Measurements from ENCODE around the gene LPP.
A peak's percentile ranks its signal among the peaks of the same experiment; 100 is the strongest.

LPP gene

GRCh38 chr3:188339410-188340295, 185.7 kb downstream of the LPP start:
- DNase-seq, result no peak

- no peak for DNase-seq
Measured at GRCh38 chr3:188341501-188341900, 187.5 kb downstream of the LPP start.

- DNase-seq, result no peak
Measured at GRCh38 chr3:188342991-188343732, 189.2 kb downstream of the LPP start.

- no peak for DNase-seq
Measured at GRCh38 chr3:188343894-188344293, 189.9 kb downstream of the LPP start.

GRCh38 chr3:188345223-188345622, 191.3 kb downstream of the LPP start:
- DNase-seq, result peak; percentile 69

GRCh38 chr3:188348435-188349244, 194.7 kb downstream of the LPP start:
- DNase-seq, result peak; percentile 98

- peak; percentile 53 for DNase-seq
Measured at GRCh38 chr3:188349351-188349901, 195.5 kb downstream of the LPP start.

- DNase-seq, result no peak
Measured at GRCh38 chr3:188349933-188350332, 196.0 kb downstream of the LPP start.

GRCh38 chr3:188350961-188351360, 197.0 kb downstream of the LPP start:
- no peak for DNase-seq

- DNase-seq, result no peak
Measured at GRCh38 chr3:188351648-188352047, 197.7 kb downstream of the LPP start.

- no peak for DNase-seq
Measured at GRCh38 chr3:188352196-188352927, 198.4 kb downstream of the LPP start.

- DNase-seq, result no peak
Measured at GRCh38 chr3:188353426-188353825, 199.5 kb downstream of the LPP start.

GRCh38 chr3:188358787-188359493, 205.0 kb downstream of the LPP start:
- DNase-seq, result no peak

GRCh38 chr3:188360364-188360881, 206.5 kb downstream of the LPP start:
- DNase-seq, result peak; percentile 43

GRCh38 chr3:188361888-188362287, 207.9 kb downstream of the LPP start:
- DNase-seq, result no peak

GRCh38 chr3:188362405-188362831, 208.5 kb downstream of the LPP start:
- DNase-seq, result peak; percentile 81

- DNase-seq, result no peak
Measured at GRCh38 chr3:188365184-188365583, 211.2 kb downstream of the LPP start.

GRCh38 chr3:188365988-188366698, 212.2 kb downstream of the LPP start:
- DNase-seq, result no peak

GRCh38 chr3:188367678-188368077, 213.7 kb downstream of the LPP start:
- DNase-seq, result no peak

- no peak for DNase-seq
Measured at GRCh38 chr3:188369526-188369925, 215.6 kb downstream of the LPP start.
